ENCODE results near the gene TUBGCP5.

TUBGCP5 gene

GRCh38 chr15:22973987-22974386, 65.4 kb downstream of the TUBGCP5 start:
- DNase-seq, result no peak

GRCh38 chr15:22973286-22973685, 66.1 kb downstream of the TUBGCP5 start:
- no peak for DNase-seq

- no peak for DNase-seq
Measured at GRCh38 chr15:22969489-22969888, 69.9 kb downstream of the TUBGCP5 start.

- DNase-seq, result no peak
Measured at GRCh38 chr15:22968366-22968765, 71.0 kb downstream of the TUBGCP5 start.

- no peak for DNase-seq
Measured at GRCh38 chr15:22967084-22967770, 72.1 kb downstream of the TUBGCP5 start.

GRCh38 chr15:22966321-22967083, 72.9 kb downstream of the TUBGCP5 start:
- no peak for DNase-seq

GRCh38 chr15:22963641-22964040, 75.7 kb downstream of the TUBGCP5 start:
- DNase-seq, result no peak

GRCh38 chr15:22962611-22963010, 76.8 kb downstream of the TUBGCP5 start:
- no peak for DNase-seq

GRCh38 chr15:22961762-22962161, 77.6 kb downstream of the TUBGCP5 start:
- DNase-seq, result no peak

GRCh38 chr15:22960556-22960955, 78.8 kb downstream of the TUBGCP5 start:
- DNase-seq, result no peak

- no peak for DNase-seq
Measured at GRCh38 chr15:22960126-22960525, 79.2 kb downstream of the TUBGCP5 start.

- no peak for DNase-seq
Measured at GRCh38 chr15:22959321-22960101, 79.9 kb downstream of the TUBGCP5 start.

GRCh38 chr15:22958487-22959280, 80.7 kb downstream of the TUBGCP5 start:
- DNase-seq, result no peak

GRCh38 chr15:22956978-22957260, 82.5 kb downstream of the TUBGCP5 start:
- DNase-seq, result no peak

- no peak for DNase-seq
Measured at GRCh38 chr15:22956257-22956977, 83.0 kb downstream of the TUBGCP5 start.

GRCh38 chr15:22955544-22956119, 83.7 kb downstream of the TUBGCP5 start:
- no peak for DNase-seq

- no peak for DNase-seq
Measured at GRCh38 chr15:22954798-22955543, 84.4 kb downstream of the TUBGCP5 start.

- no peak for DNase-seq
Measured at GRCh38 chr15:22954326-22954725, 85.0 kb downstream of the TUBGCP5 start.

- DNase-seq, result no peak
Measured at GRCh38 chr15:22952796-22953579, 86.4 kb downstream of the TUBGCP5 start.
